Esophagus squamous epithelium (tissue), 4 donors: Measurements from ENCODE around the gene MON2.

Experiments used
- POLR2A ChIP-seq, 4 donors: fragments of 450-650 bp; IDR thresholded peaks; one replicate each; pipeline ENCODE4 v1.6.1; 2017; ENCODE audit warnings: antibody characterized with exemption in 4 of 4, mild to moderate bottlenecking in 4 of 4, moderate library complexity in 3 of 4
- TF ChIP-seq, protein P1 (sequence below), 6 experiments: fragments of 450-650 bp in 4 of 6; fragments of 200-600 bp in 2 of 6; sonication (generic) in 2 of 6; IDR thresholded peaks; one replicate each; pipeline ENCODE4 v1.5.1; 2016 to 2019; ENCODE audit warnings: antibody characterized with exemption in 6 of 6, mild to moderate bottlenecking in 4 of 6, moderate library complexity in 4 of 6

DNA sequence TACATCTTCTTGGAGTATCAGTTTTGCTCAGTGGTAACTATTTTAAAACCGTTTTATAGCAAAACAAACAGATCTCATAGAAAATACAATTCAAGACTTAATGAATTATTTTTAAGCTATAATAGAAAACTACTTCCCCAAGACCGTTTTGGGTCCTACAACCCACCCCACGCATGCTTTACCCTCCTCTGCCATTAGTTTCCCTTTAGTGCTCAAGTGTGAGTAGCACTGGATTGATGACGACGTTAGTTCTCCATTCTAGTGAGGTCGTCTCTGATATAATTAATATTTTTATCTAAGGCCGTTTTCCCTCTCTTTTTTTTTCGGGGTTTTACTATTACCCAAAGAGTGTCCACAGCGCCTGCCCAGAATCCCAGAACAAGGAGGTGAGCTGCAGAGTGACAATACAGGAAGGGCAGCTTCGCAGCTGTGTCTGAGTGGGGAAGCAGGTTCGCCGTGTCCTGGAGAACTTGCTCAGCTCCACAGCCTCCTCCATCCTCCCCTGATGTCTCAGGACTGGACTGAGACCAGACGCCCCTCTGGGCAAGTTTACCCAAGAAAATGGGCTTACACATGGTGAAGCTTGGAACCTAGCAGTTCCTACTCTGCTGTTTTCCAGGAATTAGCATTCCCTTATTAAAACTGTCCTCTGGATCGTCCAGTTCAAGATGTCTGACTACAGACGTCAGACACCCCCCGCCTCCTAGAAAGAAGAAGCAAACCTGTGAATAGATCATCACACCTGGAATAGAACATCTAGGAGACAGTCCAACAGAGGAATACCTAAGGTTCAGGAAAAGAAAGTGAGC lies 31.9 kb upstream of the MON2 start:
- TF ChIP-seq, protein P1, sequence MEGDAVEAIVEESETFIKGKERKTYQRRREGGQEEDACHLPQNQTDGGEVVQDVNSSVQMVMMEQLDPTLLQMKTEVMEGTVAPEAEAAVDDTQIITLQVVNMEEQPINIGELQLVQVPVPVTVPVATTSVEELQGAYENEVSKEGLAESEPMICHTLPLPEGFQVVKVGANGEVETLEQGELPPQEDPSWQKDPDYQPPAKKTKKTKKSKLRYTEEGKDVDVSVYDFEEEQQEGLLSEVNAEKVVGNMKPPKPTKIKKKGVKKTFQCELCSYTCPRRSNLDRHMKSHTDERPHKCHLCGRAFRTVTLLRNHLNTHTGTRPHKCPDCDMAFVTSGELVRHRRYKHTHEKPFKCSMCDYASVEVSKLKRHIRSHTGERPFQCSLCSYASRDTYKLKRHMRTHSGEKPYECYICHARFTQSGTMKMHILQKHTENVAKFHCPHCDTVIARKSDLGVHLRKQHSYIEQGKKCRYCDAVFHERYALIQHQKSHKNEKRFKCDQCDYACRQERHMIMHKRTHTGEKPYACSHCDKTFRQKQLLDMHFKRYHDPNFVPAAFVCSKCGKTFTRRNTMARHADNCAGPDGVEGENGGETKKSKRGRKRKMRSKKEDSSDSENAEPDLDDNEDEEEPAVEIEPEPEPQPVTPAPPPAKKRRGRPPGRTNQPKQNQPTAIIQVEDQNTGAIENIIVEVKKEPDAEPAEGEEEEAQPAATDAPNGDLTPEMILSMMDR (IDR thresholded peaks at IDR 0.05), result no peak
- TF ChIP-seq POLR2A (IDR thresholded peaks at IDR 0.05), result no peak
